HCT116 (cell line): Measurements from ENCODE around the gene PRSS1. TPM values are rescaled to one million over a fixed set of nuclear protein-coding genes. Genes with fewer than 3 reads are reported as not detected.

Experiments used
- ATAC-seq: fragments of 200-7000 bp; cut with Tn5 transposase; 2 replicates; pipeline ENCODE4 v1.9.1; 2020; ENCODE audit warnings: mild to moderate bottlenecking, moderate library complexity
- BruUV-seq: library from RNA; stranded (reverse); fragments of 400-500 nt; replicated peaks from 2 replicates; lab custom pipeline; 2021; lab: Mats Ljungman, UMichigan
- CTCF ChIA-PET: fragments of 300-600 bp; sonication (Branson Sonifier 250); formaldehyde crosslinking; loops from one replicate; lab custom pipeline; 2021; ENCODE audit warnings: antibody characterized with exemption; lab: Charles Lee
- POLR2A ChIA-PET: fragments of 300-600, 350-600 bp; sonication (Branson Sonifier 250); formaldehyde crosslinking; loops from one replicate; lab custom pipeline; 2021; ENCODE audit warnings: antibody characterized with exemption; lab: Charles Lee
- RAD21 ChIA-PET, 2 experiments: fragments of 300-600 bp; sonication (Branson Sonifier 250); formaldehyde crosslinking; loops; one replicate each; lab custom pipeline; 2023; ENCODE audit warnings: low total read pairs in 2 of 2; ENCODE audit not compliant: uncharacterized antibody in 2 of 2, unreplicated experiment in 2 of 2, low non-redundant PET in 1 of 2; lab: Charles Lee
- DNase-seq: peaks from one replicate; pipeline ENCODE4 v3.0.0-alpha.2; 2010; ENCODE audit warnings: low read depth, low spot score
- H2AFZ ChIP-seq: fragments of 200-600 bp; shearing (Covaris generic), sonication (generic); 2 replicates; pipeline ENCODE4 v1.6.1; 2017; ENCODE audit warnings: low read depth, mixed run types, mixed read lengths, antibody characterized with exemption, low read length; ENCODE audit not compliant: poor library complexity, severe bottlenecking
- H3K27ac ChIP-seq: 2 replicates; pipeline ENCODE4 v1.5.1; 2012; ENCODE audit warnings: low read depth, low read length
- H3K27me3 ChIP-seq: fragments of 200-600 bp; sonication (generic); 2 replicates; pipeline ENCODE4 v1.6.1; 2016; ENCODE audit warnings: mixed run types, low read length, mixed read lengths; ENCODE audit not compliant: insufficient read depth
- H3K36me3 ChIP-seq, 2 experiments: fragments of 200-500 bp in 1 of 2; fragments of 200-600 bp in 1 of 2; sonication (Bioruptor generic) in 1 of 2; sonication (generic) in 1 of 2; 2 replicates each; pipeline versions ENCODE4 v1.5.1 to v1.6.1; 2014 to 2016; ENCODE audit warnings: low read length in 2 of 2, inconsistent platforms in 1 of 2, mixed read lengths in 1 of 2, mixed run types in 1 of 2; ENCODE audit not compliant: insufficient read depth in 2 of 2, control insufficient read depth in 1 of 2
- H3K4me1 ChIP-seq, 2 experiments: fragments of 200-600 bp in 1 of 2; sonication (generic) in 1 of 2; 2 replicates each; pipeline versions ENCODE4 v1.5.1 to v1.6.1; 2012 to 2017; ENCODE audit warnings: low read length in 2 of 2, inconsistent platforms in 1 of 2, mild to moderate bottlenecking in 1 of 2, mixed read lengths in 1 of 2, mixed run types in 1 of 2, moderate library complexity in 1 of 2; ENCODE audit not compliant: insufficient read depth in 2 of 2, control insufficient read depth in 1 of 2
- H3K4me2 ChIP-seq: fragments of 200-600 bp; sonication (generic); 2 replicates; pipeline ENCODE4 v1.6.1; 2017; ENCODE audit warnings: mixed run types, low read length, mixed read lengths
- H3K4me3 ChIP-seq, 2 experiments: fragments of 200-600 bp in 1 of 2; sonication (generic) in 1 of 2; replicated peaks in 1 of 2; 2 replicates each; pipeline ENCODE4 v1.5.1; 2011 to 2016; ENCODE audit warnings: low read length in 2 of 2, control low read depth in 1 of 2, low read depth in 1 of 2, mild to moderate bottlenecking in 1 of 2, mixed read lengths in 1 of 2, mixed run types in 1 of 2
- H3K79me2 ChIP-seq: fragments of 200-600 bp; sonication (generic); 2 replicates; pipeline ENCODE4 v1.6.1; 2017; ENCODE audit warnings: mild to moderate bottlenecking, mixed run types, low read length, moderate library complexity, mixed read lengths; ENCODE audit not compliant: insufficient read depth
- H3K9ac ChIP-seq: fragments of 200-600 bp; sonication (generic); 2 replicates; pipeline ENCODE4 v1.6.1; 2016; ENCODE audit warnings: low read length, mixed read lengths
- H3K9me2 ChIP-seq: fragments of 200-600 bp; sonication (generic), shearing (Covaris generic); 2 replicates; pipeline ENCODE4 v1.6.1; 2017; ENCODE audit warnings: mixed run types, mild to moderate bottlenecking, moderate library complexity; ENCODE audit not compliant: insufficient read depth
- H3K9me3 ChIP-seq, 2 experiments: fragments of 200-500 bp in 1 of 2; fragments of 200-600 bp in 1 of 2; sonication (Bioruptor generic) in 1 of 2; sonication (generic) in 1 of 2; 2 replicates each; pipeline ENCODE4 v1.6.1; 2014 to 2017; ENCODE audit warnings: low read length in 2 of 2, mixed read lengths in 2 of 2, inconsistent platforms in 1 of 2, low read depth in 1 of 2, mild to moderate bottlenecking in 1 of 2, mixed run types in 1 of 2, moderate library complexity in 1 of 2; ENCODE audit not compliant: control insufficient read depth in 1 of 2, insufficient read depth in 1 of 2
- H4K20me1 ChIP-seq: fragments of 200-600 bp; sonication (generic), shearing (Covaris generic); 2 replicates; pipeline ENCODE4 v1.6.1; 2017; ENCODE audit warnings: mixed run types, mild to moderate bottlenecking, moderate library complexity; ENCODE audit not compliant: insufficient read depth
- CBX3 ChIP-seq: IDR thresholded peaks from 2 replicates; pipeline ENCODE4 v1.6.1; 2012; ENCODE audit warnings: low read depth
- CEBPB ChIP-seq: IDR thresholded peaks from 2 replicates; pipeline ENCODE4 v1.6.1; 2012; ENCODE audit warnings: low read depth
- EGR1 ChIP-seq: IDR thresholded peaks from 2 replicates; pipeline ENCODE4 v1.6.1; 2012; ENCODE audit warnings: low read depth
- EZH2 ChIP-seq: fragments of 200-600 bp; sonication (generic); IDR thresholded peaks from 2 replicates; pipeline ENCODE4 v1.6.1; 2017; ENCODE audit warnings: antibody characterized with exemption, mixed run types
- EZH2phosphoT487 ChIP-seq: fragments of 200-600 bp; IDR thresholded peaks from 2 replicates; pipeline ENCODE4 v1.6.1; 2018; ENCODE audit warnings: antibody characterized with exemption, borderline replicate concordance
- POLR2AphosphoS5 ChIP-seq: IDR thresholded peaks from 2 replicates; pipeline ENCODE4 v1.6.1; 2011; ENCODE audit warnings: mild to moderate bottlenecking, low read depth, low read length, moderate library complexity
- SIN3A ChIP-seq: IDR thresholded peaks from 2 replicates; pipeline ENCODE4 v1.6.1; 2012; ENCODE audit warnings: low read depth
- SRF ChIP-seq: IDR thresholded peaks from 2 replicates; pipeline ENCODE4 v1.6.1; 2012; ENCODE audit warnings: low read depth
- TCF7L2 ChIP-seq: IDR thresholded peaks from 2 replicates; pipeline ENCODE4 v1.7.0; 2011; ENCODE audit warnings: borderline replicate concordance, inconsistent platforms; ENCODE audit not compliant: insufficient read depth, insufficient read length; ENCODE audit errors: extremely low read depth
- YY1 ChIP-seq: IDR thresholded peaks from 2 replicates; pipeline ENCODE4 v1.6.1; 2011; ENCODE audit warnings: low read length, low read depth, moderate library complexity, mild to moderate bottlenecking; ENCODE audit not compliant: insufficient replicate concordance; ENCODE audit errors: extremely low read depth
- ZNF274 ChIP-seq: fragments of 200-500 bp; sonication (Bioruptor generic); IDR thresholded peaks from 2 replicates; pipeline ENCODE4 v1.6.1; 2014; ENCODE audit warnings: mild to moderate bottlenecking, low read depth, low read length, inconsistent platforms
- intact Hi-C: fragments of 100-400 bp; cut with micrococcal nuclease; formaldehyde crosslinking; loops from 2 replicates; pipeline ENCODE4 v1.10.0; 2022
- total RNA-seq: library from RNA; stranded (reverse); gene quantifications from one replicate; pipeline ENCODE4 v1.2.1, GENCODE V29; 2021; ENCODE audit not compliant: unreplicated experiment
- TF ChIP-seq, protein P1 (sequence below): IDR thresholded peaks from 2 replicates; pipeline ENCODE4 v1.6.1; 2011; ENCODE audit warnings: mild to moderate bottlenecking, low read length, moderate library complexity; ENCODE audit not compliant: insufficient replicate concordance; ENCODE audit errors: extremely low read depth
- TF ChIP-seq, protein P2 (sequence below), 3 experiments: fragments of 200-600 bp in 1 of 3; sonication (generic) in 1 of 3; IDR thresholded peaks in 2 of 3; conservative IDR thresholded peaks in 1 of 3; 2 replicates each; pipeline ENCODE4 v1.5.1; 2012 to 2017; ENCODE audit warnings: low read depth in 2 of 3, low read length in 2 of 3, antibody characterized with exemption in 1 of 3, borderline replicate concordance in 1 of 3, control low read depth in 1 of 3, mild to moderate bottlenecking in 1 of 3, mixed read lengths in 1 of 3, mixed run types in 1 of 3, moderate library complexity in 1 of 3; ENCODE audit not compliant: insufficient read depth in 1 of 3

Gene PRSS1
- total RNA-seq, 1 experiment from 2014 or later = 14.6 TPM

DNA sequence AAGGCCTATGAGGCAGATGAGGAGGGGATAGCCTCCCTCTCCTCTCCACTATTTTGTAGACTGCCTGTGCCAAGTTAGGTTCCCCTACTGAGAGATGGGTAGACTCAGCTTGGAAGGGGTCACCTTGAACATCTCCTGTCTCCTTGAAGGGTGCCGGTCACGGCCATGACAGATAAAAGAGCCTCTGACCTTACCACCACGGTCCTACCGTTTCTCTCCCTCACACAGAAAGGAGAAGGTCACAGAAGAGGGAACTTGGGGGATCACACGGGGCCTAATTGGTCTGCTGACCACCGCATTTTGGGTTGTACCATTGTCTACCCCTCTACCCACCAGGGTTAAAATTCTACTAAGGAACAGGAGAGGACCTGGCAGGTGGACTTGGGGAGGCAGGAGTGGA lies 38.5 kb downstream of the PRSS1 start:
- no peaks in the 10 kb centered on the region for H3K36me3 ChIP-seq
- no peak for DNase-seq
- intact Hi-C loops = no loop called here
- POLR2A ChIA-PET = no interaction called here
- H3K27me3 ChIP-seq = no peaks in the 10 kb centered on the region
- CTCF ChIA-PET = interaction anchor here (1.3 kb wide), 1 partner anchor 155 kb away, joined by 4 read pairs; no protein-coding TSS in a partner anchor
- H3K9me3 ChIP-seq = no peaks in the 10 kb centered on the region
- no peak overlapping the region for H2AFZ ChIP-seq
- H3K9ac ChIP-seq = no peak overlapping the region
- no peak for ATAC-seq
- no peak overlapping the region for H3K27ac ChIP-seq
- RAD21 ChIA-PET = no interaction called here
- H3K79me2 ChIP-seq = no peaks in the 10 kb centered on the region
- TF ChIP-seq EGR1 (no peak), POLR2AphosphoS5 (no peak), CBX3 (no peak), ZNF274 (no peak), YY1 (no peak), SIN3A (no peak), SRF (no peak), EZH2 (no peak), CEBPB (no peak), TCF7L2 (no peak), EZH2phosphoT487 (no peak)
- TF ChIP-seq, protein P1, sequence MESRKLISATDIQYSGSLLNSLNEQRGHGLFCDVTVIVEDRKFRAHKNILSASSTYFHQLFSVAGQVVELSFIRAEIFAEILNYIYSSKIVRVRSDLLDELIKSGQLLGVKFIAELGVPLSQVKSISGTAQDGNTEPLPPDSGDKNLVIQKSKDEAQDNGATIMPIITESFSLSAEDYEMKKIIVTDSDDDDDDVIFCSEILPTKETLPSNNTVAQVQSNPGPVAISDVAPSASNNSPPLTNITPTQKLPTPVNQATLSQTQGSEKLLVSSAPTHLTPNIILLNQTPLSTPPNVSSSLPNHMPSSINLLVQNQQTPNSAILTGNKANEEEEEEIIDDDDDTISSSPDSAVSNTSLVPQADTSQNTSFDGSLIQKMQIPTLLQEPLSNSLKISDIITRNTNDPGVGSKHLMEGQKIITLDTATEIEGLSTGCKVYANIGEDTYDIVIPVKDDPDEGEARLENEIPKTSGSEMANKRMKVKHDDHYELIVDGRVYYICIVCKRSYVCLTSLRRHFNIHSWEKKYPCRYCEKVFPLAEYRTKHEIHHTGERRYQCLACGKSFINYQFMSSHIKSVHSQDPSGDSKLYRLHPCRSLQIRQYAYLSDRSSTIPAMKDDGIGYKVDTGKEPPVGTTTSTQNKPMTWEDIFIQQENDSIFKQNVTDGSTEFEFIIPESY = no peak
- TF ChIP-seq, protein P2, sequence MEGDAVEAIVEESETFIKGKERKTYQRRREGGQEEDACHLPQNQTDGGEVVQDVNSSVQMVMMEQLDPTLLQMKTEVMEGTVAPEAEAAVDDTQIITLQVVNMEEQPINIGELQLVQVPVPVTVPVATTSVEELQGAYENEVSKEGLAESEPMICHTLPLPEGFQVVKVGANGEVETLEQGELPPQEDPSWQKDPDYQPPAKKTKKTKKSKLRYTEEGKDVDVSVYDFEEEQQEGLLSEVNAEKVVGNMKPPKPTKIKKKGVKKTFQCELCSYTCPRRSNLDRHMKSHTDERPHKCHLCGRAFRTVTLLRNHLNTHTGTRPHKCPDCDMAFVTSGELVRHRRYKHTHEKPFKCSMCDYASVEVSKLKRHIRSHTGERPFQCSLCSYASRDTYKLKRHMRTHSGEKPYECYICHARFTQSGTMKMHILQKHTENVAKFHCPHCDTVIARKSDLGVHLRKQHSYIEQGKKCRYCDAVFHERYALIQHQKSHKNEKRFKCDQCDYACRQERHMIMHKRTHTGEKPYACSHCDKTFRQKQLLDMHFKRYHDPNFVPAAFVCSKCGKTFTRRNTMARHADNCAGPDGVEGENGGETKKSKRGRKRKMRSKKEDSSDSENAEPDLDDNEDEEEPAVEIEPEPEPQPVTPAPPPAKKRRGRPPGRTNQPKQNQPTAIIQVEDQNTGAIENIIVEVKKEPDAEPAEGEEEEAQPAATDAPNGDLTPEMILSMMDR (IDR thresholded peaks at IDR 0.05 in 2 of 3, conservative IDR thresholded peaks at IDR 0.05 in 1 of 3; ENCODE audit: borderline replicate concordance in 1 of 3, insufficient read depth in 1 of 3, low read depth in 2 of 3, low read length in 2 of 3) = no peak
- H3K4me2 ChIP-seq = no peak overlapping the region
- H3K4me1 ChIP-seq = peaks cover 0 to 4% of the 10 kb centered on the region in 2 experiments; a peak in 1 of 4 replicates
- H3K9me2 ChIP-seq = no peaks in the 10 kb centered on the region
- BruUV-seq = no TSS peak
- no peak overlapping the region for H3K4me3 ChIP-seq
- H4K20me1 ChIP-seq = no peaks in the 10 kb centered on the region
